ENCODE data around the gene TMEM53.

DNA sequence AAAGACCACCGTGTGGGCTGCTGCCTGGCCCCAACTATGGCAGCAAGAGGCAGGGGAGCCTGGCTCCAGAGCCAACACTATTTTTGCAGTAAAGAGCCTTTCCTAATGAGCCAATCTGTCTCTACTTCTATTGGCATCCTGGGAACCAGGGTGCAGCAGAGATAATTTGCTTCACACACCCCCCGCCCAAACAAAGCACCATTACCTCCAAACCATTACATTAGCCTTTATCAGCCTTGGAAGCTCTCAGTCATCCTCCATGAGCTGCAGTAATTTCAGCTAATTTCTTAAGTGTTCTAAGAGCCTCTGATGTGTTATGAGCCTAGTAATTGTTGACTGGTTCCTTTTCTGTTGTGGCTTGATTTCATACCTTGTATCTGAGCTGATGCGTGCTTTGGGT is 21.8 kb upstream of the TMEM53 start:
- TF ChIP-seq EZH2phosphoT487 (IDR thresholded peaks at IDR 0.05; ENCODE audit: low read length), result no peak
- TF ChIP-seq, protein P1, sequence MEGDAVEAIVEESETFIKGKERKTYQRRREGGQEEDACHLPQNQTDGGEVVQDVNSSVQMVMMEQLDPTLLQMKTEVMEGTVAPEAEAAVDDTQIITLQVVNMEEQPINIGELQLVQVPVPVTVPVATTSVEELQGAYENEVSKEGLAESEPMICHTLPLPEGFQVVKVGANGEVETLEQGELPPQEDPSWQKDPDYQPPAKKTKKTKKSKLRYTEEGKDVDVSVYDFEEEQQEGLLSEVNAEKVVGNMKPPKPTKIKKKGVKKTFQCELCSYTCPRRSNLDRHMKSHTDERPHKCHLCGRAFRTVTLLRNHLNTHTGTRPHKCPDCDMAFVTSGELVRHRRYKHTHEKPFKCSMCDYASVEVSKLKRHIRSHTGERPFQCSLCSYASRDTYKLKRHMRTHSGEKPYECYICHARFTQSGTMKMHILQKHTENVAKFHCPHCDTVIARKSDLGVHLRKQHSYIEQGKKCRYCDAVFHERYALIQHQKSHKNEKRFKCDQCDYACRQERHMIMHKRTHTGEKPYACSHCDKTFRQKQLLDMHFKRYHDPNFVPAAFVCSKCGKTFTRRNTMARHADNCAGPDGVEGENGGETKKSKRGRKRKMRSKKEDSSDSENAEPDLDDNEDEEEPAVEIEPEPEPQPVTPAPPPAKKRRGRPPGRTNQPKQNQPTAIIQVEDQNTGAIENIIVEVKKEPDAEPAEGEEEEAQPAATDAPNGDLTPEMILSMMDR (IDR thresholded peaks at IDR 0.05; ENCODE audit: low read length), result no peak
- no peak for TF ChIP-seq EZH2 (optimal IDR thresholded peaks at IDR 0.05; ENCODE audit: low read depth, low read length)

Data from MM.1S (cell line).